HG03039 (cell line): ENCODE results near the gene SYNDIG1.
A peak's percentile ranks its signal among the peaks of the same experiment; 100 is the strongest.
"Not testable (repeated sequence)": the region's sequence is repeated elsewhere in the genome, so short reads cannot be mapped to it uniquely, and the experiment has no call there.

Source experiments
- ATAC-seq: cut with Tn5 transposase; IDR thresholded peaks from one replicate; pipeline ENCODE4 v1.9.1; 2021; ENCODE audit warnings: mild to moderate bottlenecking, moderate library complexity; ENCODE audit not compliant: unreplicated experiment

The SYNDIG1 gene

DNA sequence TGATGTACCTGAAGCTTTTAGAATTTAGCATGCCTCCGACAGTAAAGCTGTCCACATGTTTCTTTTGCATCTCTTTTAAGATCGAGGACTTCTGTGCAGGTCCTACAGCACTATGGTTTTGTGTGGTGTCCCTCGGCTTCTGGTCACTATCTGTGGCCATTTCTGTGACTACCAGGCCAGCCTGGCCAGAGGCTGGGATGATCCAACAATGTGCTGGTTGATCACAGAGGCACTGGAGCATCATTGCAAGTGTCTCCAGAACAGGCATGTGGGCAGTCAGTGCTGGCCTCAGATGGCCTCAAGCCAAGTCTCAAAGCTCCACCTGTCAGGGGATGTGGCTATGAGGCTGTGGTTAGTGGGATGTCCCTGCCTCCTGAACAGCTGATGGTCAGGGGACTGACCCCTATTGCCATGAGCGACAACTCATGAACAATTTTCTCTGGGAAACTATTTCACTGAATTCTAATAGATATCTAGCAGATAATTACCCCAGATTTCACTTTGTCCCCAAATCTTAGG lies 136.6 kb downstream of the SYNDIG1 start:
- no peak for ATAC-seq

DNA sequence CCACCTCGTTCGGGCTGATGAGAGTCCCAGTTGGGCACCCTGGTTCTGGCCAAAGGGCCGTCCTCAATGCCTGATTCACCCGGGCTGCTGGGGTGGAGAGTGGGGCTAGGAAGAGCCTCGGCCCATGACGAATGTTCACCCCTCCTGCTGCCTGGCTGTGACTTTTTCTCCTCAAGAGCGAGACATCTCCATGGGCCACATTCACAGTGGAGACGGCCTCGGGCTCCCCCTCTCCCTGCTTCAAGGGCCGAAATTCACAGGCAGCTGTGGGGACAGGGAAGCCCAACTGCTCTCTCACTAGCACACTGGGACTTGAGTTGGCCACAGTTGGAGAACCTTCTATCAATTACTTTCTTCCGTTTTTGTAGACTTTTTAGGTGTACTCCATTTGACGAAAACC lies 138.0 kb downstream of the SYNDIG1 start:
- no peak for ATAC-seq

DNA sequence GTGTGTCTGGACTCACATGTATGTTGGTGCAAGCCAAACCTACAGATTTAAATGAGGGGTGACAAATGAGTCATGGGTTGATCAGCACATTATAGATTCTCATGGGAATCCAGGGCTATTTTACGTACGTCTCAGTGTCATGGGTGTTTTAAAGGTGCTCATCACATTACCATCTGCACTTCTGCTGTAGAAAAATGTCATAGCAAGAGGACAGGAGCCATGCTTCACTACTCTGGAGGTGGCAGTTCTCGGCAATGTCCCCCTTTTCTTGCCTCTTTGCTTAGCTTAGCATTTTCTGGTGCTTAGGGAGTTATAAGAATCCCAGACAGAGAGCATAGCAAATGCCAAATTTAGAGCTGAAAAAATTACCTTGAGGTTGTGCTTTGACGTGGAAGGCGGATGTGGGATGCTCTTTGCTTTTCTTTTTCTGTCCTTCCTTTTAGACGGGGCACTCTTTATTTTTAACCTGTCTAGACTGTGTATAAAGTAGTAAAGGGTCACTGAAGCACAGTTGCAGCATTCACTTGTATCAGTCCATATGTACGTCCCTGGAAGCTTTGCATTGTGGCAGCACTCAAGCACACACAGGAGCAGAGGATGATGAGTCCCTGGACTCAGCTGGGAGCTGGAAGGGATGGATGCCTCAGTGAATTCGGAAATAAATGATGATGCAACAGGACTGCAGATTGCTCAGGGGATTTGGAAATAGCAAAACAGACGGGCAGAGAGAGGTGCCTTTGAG lies 139.7 kb downstream of the SYNDIG1 start:
- ATAC-seq, result peak; percentile 51

DNA sequence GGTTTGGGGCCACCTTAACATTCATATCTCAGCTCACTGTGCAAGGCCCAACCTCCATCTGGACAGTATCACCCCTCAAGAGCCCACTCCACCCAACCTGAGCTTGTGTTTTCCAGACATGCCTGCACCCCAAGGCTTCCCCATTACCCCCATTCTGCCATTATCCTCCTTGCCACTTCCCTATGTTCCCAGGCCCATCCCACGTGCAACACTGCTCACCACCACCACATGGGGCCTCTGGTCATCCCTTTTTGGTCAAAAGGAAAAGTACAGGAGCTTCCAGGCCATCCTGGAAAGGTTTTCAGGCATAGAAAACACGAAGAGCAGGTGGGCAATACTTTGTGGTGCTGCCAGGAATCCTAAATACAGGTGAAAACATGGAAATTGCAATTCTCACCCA lies 140.3 kb downstream of the SYNDIG1 start:
- no peak for ATAC-seq

DNA sequence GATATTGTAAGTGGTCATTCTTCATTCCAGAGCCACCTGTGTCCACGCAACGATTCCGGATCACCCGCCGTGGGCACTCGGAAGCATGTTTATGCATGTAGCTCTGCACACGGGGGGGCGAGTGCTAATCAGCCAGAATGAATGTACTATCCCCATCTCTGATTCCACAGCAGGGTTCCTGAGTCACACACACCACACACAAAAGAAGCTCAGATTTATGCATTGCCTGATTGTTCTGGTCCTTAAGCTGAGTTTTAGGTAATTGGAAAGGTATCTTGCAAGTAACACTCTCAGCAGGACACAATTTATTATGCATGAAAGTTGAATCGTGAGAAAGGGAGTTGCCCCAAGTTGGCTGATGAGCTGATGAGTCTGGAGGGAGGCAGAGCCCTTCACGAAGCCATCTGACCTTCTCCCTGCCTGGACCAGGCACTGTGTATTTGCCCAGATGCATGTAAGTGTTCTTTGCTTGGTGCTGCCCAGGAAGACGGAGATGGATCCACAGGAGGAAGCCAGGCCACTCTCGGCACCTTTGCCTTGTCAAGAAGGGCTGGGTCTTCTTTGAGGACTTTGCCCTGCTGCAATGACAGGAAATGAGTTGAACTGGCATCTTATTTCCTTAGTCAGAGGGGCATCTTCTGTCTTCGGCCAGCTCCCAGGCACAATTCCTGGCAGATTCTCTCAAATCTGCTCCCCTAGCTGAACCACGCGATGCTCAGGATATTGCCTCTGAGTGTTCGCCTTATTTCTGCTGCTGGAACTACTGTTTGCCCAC lies 141.1 kb downstream of the SYNDIG1 start:
- ATAC-seq, result no peak

DNA sequence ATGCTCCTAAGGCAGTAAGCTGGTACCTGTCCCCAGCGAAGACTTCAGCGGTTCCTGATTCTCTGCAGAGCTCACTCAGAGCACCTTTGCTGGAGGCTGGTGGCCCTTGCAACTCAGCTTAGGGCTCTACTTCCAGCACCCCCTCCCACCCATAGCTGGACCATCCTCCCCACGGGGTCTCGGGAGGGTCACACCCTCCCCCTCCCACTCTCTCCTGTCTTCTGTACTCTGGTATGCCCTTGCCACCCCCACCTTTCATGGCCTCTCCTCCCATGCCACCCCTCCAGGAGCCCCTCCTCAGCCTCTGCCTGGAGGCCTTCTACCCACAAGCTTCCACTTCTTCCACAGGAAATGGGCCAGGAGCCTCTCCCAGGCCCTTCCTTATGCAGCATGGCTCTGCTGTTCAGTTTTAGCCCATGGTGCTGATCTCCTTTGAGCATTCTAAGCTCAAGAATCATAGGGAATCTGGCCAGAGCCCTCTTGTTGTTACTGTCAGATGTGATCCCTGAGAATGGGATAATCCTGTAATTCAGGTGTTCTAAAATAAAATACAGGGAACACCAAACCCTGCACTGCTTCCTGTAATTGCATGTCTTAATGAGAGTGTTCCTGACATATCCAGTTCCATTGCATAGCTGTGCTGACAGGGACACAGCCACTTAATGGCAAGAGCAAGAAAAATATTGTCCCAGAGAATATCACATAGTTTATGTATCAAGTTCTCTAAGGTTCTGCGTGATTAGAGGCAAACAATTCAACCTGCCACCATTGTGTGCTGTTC lies 142.1 kb downstream of the SYNDIG1 start:
- ATAC-seq, result no peak

DNA sequence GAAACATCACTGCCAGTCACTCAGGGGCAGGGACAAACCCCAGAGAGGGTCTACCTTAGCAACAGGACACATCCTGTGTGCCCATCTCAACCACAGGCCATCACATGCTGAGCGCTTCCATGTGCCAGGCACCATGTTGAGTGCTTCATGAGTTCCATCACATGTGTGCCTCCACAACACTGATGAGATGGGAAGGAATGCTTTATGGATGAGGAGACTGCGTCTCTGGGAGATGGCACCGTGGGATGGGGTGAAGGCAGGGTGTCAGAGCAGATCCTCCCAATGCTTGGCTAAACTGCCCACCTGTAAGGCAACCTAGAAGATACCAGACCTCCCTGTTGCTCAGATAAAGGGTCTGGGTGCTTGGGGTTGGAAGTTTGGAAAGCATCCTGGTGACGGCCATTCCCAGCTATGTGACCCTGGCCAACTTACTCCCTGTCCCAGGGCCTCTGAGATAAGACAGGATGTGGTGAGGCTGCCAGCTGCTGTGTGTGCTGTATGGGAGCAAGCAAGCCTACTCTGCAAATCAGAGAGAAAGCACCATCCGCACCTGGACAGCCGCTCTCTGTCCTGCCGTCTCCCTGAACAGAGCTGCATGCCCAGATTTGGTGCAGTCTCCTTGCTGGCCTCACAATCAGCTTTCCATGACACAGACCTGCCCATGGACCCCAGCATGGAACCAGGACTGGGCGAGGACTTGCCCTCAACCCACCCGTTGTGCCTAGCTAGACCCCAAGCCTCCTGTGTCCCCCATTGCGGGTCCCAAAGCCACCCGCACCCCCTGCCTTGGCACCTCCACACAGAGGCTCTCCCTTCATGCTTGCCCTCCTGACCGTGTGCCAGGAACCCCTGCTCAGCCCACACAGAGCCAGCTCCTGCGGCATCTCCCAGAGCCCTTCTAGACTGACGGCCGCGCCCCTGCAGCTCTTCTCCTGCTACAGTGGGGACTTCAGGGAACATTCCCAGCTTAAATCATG lies 143.7 kb downstream of the SYNDIG1 start:
- ATAC-seq, result no peak

DNA sequence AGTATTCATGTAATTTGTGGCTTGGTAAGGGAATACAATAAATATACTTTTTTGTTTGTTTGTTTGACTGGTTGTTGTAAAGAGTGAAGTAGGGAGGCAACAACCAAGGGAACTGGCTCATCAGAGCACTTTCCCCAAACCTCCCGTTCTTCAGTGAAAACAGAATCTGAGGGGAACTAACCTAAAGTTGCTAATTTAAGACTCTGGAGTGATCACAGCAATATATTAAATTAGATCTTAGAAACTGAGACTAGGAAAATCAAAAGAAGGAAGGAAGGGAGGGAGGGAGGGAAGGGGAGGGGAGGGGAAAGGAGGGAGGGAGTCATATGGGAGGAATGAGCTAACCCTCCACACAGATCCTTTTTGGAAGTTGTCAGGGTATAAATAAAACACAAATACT lies 144.9 kb downstream of the SYNDIG1 start:
- no peak for ATAC-seq

DNA sequence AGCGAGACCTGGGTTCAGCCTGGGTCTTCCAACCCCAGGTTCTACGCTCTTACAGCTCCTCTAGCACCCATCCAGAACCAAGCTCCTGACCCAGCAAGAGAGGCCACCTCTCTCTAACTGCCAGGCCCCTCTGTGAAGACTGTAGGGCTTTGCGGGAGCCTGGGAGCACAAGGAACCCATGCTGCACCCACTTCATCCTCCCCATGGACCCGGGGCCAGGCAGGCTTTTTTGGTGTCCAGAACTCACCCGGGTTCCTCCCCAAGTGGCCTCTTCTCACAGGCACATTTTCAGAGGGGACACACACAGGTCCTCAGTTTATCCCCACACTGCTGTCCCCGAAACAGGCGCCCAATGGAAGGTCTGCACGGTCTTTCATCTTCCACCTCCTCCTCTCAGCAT lies 145.9 kb downstream of the SYNDIG1 start:
- no peak for ATAC-seq

DNA sequence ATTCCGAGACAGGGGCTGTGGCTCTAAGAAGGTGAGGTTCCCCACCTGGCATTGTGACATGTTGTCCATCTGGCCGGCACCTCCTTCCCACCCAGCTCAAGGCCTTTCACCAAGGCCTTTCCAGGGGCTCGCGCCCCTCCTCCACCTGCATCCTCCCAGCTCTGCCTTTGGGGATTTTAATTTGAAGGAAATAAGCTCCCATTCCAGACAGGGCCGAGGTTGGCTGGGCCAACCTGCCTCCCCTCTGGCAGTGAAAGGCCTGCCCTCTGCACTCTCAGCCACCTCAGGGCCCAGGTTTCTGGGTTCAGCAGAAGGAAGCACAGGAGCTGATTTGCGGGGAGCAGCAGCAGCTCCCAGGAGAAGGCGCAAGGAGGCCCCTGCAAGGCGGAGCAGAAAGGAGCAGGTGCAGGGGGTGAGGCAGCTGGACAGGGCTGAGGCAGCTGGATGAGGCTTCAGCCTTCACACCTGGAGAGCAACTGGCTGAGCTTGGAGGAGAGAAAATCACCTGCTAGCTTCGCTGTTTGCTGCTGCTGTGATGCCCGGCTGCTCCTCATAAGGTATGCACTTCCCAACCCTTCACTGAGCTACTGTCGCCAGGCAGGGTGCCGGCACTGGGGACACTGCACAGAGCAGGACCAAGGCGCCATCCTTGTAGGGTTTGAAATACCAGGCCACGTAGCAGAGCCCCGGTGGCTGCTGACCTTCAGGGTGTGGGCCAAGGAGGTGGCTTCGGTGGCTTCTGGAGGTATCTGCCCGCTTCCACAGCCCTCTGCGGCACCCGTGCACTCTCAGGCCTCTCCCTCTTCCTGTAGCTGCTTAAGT lies 147.0 kb downstream of the SYNDIG1 start:
- no peak for ATAC-seq

DNA sequence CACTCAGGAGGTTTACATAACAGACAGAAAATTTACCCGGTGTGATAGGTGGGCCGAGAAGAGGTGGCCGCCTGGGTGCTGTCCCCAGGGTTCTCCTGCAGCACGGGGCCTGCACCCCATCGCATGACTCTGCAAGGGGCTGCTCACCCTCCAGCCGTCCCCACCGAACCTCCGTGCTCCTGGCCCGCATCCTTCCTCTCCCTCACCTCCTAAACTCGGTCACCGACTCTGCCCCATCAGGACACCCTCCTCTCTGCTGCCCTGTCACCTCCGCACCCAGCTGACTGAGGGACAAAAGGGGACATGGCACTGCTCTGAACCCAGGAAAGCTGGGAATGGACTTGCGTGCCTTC lies 147.6 kb downstream of the SYNDIG1 start:
- ATAC-seq, result no peak

DNA sequence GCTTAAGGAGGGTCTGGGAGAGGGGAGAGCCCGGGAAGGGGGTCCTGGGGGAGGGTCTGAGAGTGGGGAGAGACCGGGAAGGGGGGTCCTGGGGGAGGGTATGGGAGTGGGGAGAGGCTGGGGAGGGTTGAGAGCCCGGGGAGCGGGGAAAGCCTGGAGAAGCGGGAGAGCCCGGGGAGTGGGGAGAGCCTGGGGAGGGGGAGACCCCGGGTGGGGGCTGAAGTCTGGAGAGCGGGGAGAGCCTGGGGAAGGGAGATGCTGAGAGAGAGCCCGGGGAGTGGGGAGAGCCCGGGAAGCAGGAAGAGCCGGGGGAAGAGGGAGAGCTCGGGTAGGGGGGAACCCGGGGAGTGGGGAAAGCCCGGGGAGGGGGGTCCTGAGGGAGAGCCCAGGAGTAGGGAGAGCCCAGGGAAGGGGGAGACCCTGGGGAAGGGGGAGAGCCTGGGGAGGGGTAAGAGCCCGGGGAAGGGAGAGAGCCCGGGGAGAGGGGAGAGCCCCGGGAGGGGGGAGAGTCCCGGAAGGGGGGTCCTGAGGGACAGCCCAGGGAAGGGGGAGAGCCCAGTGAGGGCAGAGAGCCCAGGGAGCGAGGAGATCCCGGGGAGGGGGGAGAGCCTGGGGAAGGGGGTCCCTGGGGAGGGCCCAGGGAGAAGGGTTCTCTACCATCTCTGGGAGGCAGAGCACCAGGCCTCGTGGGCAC lies 148.5 kb downstream of the SYNDIG1 start:
- ATAC-seq, result no peak

DNA sequence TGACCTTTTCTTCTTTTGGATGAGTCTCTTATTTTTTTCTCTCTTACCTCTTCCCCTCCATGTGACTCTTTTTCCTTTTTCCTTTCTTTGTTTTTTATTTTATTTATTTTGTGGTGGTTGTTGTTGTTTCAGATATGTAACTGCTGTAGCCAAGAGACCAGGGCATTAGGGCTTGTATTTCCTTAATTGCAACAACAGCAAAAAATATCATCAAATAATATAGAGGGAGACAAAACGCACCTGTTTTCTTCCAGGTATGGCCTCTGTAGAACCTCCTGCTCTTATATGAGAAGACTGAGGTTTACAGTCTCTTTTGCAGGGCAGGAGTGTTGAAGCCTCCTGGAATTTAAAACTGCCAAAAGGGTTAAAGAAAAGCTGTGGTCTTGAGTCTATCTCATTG lies 149.3 kb downstream of the SYNDIG1 start:
- no peak for ATAC-seq

DNA sequence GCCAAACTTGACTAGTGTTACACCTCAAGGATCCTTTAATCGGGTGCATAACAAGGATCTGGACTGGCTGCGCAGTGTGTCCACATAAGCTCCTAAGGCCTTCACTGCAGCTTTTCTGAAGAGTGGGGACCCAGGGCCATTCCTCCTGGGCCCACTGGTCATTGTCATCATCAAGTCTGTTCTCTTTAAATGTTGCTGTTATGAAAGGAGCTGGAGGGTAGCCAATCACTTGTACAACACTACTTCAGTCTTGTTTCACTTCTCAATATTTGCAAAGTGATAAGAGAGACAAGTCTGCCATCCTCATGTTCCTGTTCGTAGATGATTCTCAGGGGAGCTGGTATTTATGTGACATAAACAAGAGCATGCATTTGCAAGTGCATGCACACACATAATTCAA lies 149.8 kb downstream of the SYNDIG1 start:
- ATAC-seq, result no peak

DNA sequence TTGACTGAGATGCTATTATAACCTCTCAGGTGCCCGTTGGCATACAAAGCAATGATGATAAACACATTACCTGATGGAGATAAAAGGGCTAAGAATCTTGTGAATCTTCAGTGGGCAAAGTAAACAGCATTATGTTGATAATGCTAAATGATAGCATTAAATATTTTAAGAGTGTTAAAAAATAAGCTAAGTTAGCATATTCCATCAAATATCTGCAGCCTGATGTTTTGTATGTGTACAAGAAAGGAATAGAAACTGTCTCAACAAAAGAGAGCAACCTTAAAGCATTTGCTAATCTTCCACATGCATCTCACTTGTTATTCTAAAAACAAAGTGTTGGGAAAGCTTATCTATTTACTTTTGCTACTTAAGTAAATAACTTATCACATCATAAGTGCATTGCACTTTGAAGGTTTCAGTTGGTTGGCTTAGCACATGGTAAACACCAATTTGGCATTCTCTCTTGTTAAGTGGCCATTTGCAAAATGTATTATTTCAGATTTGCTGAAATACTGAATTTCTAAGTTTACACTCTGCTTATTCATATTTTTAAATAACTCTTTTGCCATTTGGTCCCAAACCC lies 151.6 kb downstream of the SYNDIG1 start:
- ATAC-seq, result no peak

DNA sequence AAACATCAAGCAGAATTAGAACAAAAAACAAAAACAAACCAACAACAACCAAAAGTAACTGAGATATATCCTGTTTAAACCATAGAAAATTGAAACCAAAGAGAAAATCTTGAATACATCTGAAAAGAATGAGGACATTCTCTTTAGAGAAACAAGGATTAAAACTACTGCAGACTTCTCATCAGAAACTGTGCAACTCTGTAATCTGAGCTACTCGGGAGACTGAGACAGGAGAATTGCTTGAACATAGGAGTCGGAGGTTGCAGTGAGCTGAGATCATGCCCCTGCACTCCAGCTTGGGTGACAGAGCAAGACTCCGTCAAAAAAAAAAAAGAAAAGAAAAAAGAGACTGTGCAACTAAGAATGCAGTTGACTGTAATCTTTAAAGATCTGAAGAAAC lies 153.4 kb downstream of the SYNDIG1 start:
- no peak for ATAC-seq

DNA sequence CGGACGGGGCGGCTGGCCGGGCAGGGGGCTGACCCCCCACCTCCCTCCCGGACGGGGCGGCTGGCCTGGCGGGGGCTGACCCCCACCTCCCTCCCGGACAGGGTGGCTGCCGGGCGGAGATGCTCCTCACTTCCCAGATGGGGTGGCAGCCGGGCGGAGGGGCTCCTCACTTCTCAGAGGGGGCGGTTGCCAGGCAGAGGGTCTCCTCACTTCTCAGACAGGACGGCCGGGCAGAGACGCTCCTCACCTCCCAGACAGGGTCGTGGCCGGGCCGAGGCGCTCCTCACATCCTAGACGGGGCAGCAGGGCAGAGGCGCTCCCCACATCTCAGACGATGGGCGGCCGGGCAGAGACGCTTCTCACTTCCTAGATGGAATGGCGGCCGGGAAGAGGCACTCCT lies 156.7 kb downstream of the SYNDIG1 start:
- not testable (repeated sequence) for ATAC-seq

DNA sequence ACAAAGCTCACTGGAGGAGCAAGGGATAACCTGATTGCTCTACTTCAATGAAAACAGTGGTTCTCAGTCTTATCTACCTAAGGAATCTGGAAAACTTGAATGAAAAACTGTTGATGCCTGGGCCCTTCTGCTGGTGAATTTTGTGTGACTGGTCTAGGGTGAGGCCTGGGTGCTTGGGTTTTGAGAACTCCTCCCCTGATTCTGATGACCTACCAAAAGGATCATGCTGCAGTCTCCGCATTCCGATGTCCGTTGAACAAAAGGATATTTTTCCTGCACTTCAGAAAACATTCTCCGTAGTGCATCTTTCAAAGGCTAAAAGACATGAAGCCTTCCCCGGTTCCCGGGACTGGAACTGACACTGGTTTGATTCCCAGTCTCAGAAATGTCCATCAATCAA lies 157.9 kb downstream of the SYNDIG1 start:
- no peak for ATAC-seq

DNA sequence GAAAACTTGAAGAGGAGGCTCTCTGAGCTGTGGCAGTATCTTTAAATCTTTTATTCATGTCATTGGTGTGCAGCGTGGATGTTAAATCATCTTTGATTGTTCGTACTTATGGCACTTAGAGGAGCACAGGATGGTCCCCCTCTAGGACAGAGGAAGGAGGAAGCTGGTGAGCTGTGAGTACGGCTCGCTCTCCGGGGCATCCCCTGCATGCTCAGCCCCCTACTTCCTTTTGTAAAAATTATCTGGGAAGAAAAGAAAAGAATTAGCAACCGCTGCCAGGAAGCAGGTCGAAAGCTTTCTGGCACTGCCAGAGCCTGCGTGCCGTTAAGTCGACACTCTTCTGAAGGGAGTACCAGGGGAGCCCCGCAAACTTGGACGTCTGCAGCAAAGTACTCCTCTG lies 158.5 kb downstream of the SYNDIG1 start:
- ATAC-seq, result no peak
